ENCODE data around the gene MRPL21.

Gene MRPL21

DNA sequence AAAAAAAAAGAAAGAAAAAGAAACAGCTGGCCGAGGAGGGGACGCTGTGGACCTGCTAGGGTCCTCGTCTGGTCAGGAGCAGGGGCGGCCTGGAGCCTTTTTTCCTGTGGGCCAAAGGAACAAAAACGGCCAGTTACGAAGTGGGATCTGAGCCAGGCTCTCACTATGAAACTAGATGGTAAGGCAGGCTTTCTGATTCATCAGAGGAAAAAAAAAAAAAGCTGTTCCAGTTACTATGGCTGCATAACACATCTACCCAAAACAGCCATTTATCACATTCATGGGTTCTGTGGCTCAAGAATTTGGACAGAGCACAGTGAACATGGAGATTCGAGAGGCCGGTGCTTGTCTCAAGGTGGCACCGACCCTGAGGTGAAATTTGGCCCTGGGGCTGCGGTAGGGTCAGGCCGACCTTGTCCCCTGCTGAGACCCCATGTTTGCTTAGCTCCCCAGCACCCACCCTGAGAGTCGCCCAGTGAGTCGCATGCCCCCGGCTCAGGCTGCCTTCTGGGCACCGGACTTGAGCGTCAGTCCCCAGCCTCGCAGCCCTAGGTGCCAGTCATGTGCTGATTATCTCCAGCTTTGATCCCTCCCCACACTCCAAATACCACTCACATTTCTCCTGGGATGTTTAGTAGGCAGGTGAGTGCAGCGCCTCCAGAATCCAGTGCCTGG is 42.9 kb upstream of the MRPL21 start:
- Histone ChIP-seq H3K4me3 (peak overlapping the region; percentile 37), H3K27ac (peak overlapping the region; percentile 54 to 86)
- no peak for DNase-seq (ENCODE audit: low spot score)
- TF ChIP-seq, protein P1, sequence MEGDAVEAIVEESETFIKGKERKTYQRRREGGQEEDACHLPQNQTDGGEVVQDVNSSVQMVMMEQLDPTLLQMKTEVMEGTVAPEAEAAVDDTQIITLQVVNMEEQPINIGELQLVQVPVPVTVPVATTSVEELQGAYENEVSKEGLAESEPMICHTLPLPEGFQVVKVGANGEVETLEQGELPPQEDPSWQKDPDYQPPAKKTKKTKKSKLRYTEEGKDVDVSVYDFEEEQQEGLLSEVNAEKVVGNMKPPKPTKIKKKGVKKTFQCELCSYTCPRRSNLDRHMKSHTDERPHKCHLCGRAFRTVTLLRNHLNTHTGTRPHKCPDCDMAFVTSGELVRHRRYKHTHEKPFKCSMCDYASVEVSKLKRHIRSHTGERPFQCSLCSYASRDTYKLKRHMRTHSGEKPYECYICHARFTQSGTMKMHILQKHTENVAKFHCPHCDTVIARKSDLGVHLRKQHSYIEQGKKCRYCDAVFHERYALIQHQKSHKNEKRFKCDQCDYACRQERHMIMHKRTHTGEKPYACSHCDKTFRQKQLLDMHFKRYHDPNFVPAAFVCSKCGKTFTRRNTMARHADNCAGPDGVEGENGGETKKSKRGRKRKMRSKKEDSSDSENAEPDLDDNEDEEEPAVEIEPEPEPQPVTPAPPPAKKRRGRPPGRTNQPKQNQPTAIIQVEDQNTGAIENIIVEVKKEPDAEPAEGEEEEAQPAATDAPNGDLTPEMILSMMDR (IDR thresholded peaks at IDR 0.05): no peak

DNA sequence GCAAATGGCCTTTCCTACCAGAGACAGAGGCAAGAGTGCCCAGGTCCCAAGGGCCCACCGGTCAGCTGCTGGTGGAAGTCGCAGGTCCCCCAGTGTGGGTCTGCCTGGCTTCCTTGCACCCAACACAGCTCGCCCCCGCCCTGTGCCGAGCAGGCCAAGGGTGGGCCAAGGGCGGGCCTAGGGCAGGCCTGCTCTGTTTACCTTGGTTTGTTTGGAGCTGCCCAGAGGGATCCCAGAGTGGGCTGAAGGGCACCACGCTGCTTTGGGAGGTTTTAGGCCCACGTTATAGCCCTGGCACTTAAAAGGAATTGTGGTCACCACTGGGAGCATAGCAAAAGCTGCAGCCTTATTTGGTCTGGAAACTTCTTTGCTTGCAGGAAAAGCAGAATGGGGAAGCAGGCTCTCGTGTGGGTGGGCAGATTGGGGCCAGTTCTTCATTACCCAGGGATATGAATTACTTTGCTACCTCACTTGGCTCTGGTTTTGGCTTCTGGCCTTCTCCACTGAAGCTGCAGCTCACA is 39.2 kb upstream of the MRPL21 start:
- DNase-seq (ENCODE audit: low spot score): peak; percentile 85
- H3K27ac ChIP-seq: peak overlapping the region; percentile 88 to 97
- TF ChIP-seq, protein P1 (IDR thresholded peaks at IDR 0.05): no peak
- no peak overlapping the region for H3K4me3 ChIP-seq

DNA sequence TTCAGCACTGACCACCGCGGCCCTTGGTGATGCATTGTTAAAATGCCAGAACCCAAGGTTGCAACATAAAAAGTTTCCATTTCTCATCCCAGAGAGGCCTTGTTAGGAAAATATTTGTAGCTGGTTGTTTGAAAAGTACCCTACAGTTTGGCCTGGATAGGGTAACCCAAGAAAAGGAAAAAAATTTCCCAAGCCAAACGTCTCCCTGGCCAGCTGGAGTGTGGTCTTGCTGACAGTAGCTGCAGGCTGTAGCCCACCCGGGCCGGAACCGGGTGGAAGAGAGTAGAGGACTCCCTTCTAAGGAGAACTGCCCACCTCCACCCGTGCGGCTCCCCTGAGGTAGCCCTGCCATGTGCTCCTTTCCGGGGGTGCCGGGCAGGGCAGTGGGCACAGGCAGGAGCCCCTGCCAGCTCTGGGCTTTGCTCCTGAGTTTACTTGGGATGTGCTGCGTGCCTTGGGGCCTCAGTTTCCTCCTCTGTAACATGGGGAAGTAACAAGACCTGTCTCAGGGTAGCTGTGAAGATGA is 38.5 kb upstream of the MRPL21 start:
- no peak for DNase-seq (ENCODE audit: low spot score)
- Histone ChIP-seq H3K27ac (peak overlapping the region; percentile 88 to 97), H3K4me3 (peak overlapping the region; percentile 40)
- TF ChIP-seq, protein P1 (IDR thresholded peaks at IDR 0.05): no peak

DNA sequence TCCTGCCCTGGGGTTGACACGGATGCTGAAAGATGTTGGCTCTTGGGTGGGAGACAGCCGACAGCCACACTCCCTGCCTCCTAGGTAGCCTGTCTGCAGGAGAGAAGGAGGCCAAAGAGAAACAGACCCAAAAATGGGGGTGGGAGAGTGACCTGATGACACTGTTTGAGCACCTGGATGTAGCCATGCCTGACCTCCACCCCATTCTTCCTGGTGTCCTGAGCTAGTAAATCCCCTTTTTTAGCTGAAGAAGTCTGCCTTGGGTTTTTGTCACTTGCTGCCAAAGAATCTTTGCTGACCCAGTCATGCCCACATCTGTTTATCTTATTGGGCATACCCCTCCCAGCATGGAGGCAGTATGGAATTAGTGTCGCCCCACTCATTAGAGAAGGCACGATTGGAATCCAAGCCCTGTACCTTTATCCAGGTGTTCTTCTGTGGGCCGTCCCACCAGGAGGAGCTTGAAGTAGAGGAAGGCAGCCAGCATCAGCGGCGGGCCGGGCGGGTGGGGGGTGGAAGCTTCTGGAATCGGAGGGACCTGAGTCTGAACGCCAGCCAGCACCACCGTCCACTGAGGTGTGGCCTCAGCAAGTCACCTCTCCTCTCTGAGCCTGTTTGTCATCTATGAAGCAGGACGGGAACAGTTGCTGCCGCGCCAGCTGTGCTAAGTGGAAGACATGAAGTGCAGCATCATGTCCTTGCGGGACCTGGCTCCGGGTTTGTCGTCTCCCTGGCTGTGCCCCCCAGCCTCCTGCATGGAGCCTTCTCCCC is 37.9 kb upstream of the MRPL21 start:
- H3K4me3 ChIP-seq: peak overlapping the region; percentile 40
- TF ChIP-seq, protein P1 (IDR thresholded peaks at IDR 0.05): no peak
- no peak for DNase-seq (ENCODE audit: low spot score)
- H3K27ac ChIP-seq: peak overlapping the region; percentile 88 to 97

DNA sequence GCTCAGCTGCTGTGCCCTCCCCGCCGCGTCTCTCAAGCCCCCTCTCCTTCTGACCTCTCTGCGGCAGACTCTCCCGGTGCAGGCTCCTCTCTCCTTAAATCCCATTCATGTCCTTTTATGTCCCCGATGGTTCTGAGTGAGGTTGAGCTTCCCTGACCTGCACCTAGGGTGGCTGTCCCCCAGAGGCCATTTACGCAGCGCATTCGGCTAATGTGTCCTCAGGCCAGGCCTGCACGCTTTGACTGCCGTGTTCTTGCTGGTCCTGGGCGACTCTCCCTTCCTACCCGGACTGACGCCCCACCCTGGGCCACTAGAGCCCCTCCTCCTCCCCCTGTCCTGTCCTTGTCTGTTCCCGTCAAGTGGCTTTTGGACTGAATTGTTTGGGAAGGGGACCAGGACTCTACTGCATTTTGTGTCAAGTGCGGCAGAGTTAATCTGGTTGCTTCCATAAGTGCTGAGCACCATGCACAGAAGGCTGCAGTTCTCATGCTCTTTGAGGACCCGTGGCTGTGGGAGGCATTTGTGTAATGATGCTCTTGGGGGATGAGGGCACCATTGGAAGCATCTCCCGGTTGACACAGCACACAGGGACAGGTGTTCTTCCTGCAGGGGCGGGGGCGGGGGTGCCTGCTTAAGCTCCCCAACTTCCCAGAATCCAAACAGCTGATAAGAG is 37.2 kb upstream of the MRPL21 start:
- TF ChIP-seq, protein P1 (IDR thresholded peaks at IDR 0.05): no peak
- Histone ChIP-seq H3K27ac (peak overlapping the region; percentile 88 to 97), H3K4me3 (peak overlapping the region; percentile 40)
- no peak for DNase-seq (ENCODE audit: low spot score)

DNA sequence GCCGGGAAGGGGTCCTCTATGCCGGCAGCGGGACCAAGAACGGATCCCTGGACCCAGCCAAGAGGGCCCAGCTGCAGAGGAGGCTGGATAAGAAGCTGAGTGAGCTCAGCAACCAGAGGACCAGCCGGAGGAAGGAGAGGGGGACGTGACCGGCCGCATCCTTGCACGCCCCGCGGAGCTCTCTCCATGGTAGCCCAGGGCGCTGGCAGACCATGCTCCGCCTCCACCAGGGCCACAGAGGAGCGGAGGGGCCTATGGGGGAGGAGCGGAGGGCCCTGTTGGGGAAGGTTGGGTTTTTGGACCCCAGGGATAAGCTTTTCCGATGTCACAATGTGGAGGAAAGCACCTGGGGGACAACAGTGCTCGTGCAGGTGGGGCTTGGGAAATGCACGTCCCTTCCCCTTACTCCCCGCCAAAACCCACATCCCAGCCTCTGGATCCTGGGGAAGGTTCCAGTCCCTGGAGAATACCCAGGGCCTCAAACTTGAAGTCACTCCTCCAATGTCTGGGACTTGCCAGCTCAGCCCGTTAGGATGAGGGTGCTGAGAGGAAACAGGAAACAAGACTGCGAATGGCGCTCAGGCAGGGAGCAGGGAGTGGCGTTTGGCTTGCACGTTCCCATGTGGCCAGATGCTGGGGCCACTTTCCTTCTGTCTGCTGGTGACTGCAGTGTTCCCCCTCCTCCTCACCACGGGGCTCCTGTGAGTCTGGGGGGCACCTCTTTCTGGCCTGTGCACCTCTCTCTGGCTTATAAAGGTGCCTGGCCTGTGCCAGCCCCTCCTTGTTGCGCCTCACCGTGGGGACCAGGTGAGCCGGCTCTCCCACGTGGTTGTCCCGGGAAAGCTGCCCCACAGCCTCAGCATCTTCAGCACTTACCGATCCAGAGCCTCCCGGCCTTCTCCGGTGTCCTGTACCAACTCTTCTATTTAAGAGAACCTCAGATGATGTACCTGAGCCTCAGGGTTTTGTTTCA is 36.2 kb upstream of the MRPL21 start:
- peak overlapping the region; percentile 31 to 97 for H3K27ac ChIP-seq
- TF ChIP-seq, protein P1 (IDR thresholded peaks at IDR 0.05): no peak
- DNase-seq (ENCODE audit: low spot score): no peak
- no peak overlapping the region for H3K4me3 ChIP-seq

Data from coronary artery (tissue), 2 donors.